ENCODE data around the gene TMEM198.

Gene TMEM198

DNA sequence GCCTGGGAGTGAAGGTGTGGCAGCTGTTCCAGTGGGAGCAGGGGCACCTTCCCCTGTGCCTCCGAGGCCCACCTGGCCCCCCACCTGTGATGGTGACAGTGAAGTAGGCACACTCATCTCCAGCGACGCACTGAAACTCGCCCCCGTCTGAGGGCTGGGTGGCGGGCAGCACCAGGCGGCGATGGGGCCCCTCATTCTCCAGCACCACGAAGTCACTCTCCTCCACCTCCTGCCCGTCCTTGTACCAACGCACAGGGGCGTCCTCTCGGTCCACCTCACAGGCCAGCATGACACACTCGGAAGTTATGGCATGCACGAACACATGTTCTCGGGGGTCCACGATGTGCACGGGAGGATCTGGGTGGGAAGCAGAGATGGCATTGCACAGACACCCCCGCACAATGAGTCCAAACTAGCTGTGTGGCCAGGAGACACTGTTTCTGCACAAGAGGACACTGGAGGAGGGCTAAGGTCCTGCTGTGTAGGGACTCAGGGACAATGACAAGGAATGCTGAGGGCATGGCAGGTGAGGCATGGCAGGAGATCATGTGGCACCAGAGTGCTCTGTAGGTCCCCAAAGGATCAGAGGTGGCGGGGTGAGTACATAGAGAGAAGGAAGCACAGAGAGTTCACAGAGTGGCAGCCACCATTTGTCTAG is 19.6 kb downstream of the TMEM198 start:
- no peak for DNase-seq

DNA sequence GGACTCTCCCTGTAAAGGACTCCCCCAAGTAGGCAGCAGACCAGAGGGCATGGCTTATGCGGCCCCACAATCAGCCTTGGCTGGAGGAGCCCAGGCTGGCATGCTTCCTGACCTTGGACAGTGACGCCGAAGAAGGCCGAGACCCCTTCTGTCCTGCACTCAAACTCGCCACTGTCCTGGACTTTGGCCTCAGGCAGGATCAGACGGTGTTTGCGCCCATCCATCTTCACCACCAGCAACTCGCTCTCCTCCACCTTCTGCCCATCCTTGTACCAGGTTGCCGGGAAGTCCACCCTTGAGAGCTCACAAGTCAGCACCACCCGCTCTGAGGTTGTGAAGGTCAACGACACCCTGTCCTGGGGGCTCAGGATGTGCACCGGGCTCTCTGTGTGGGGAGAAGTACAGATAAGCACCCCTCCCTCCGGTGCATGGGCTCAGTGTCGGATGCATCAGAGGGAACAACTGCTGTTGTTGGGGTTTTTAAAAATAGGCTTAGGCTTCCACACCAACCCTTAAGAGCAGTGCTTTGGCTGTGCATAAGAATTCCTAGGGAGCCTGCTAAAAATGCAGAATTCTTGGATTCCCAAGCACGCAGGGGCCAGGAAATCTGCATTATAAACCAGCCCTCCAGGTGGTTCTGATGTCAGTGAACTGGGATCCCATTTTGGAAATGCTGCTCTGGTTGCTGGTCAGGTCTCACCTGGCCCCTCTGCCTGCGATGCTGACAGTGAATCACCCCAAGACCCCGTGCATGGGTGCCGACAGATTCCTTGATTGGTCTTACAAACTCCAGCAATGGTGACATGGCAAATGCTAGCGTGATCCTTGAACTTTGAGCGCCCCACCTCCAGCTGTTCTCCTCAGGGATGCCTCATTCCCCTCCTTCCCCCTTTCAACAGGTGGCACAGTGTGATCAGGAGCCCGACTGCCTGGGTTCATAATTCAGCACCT is 21.6 kb downstream of the TMEM198 start:
- no peak for DNase-seq

DNA sequence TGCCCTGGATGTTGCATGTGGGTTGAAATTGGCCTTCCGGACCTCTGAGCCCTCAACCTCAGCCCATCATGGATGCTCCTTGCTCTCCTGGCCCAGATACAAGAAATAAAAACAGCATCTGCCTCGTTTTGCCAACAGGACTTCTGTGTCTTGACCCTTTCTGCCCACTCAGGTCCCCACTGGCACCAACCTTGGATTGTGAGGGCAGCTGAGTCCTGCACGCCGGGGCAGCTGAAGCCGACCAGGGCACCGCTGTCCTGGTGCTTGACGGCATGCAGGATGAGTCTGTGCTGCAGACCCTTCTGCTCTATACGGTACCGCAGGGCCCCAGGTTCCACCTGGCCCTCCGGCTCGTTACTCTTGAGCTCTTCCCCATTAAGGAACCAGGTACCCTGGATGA is 22.8 kb downstream of the TMEM198 start:
- DNase-seq: no peak

DNA sequence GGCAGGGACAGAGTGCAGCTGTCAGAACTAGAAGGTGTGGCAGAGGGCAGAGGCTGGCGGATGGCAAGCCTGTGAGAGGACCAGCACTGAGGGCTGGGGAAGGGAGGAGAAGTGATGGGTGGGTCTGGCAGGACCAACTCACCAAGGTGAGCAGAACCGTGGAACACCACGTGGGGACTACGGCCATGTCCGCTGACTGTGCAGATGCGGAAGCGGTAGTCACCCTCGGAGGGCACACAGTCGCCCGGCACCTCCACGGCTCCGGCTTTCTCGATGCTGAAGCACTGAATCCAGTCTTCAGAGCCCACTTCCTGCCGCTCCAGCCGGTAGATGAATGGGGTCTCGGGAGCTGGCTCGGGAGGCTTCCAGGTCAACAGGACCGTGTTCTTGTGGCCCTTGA is 23.3 kb downstream of the TMEM198 start:
- no peak for DNase-seq

DNA sequence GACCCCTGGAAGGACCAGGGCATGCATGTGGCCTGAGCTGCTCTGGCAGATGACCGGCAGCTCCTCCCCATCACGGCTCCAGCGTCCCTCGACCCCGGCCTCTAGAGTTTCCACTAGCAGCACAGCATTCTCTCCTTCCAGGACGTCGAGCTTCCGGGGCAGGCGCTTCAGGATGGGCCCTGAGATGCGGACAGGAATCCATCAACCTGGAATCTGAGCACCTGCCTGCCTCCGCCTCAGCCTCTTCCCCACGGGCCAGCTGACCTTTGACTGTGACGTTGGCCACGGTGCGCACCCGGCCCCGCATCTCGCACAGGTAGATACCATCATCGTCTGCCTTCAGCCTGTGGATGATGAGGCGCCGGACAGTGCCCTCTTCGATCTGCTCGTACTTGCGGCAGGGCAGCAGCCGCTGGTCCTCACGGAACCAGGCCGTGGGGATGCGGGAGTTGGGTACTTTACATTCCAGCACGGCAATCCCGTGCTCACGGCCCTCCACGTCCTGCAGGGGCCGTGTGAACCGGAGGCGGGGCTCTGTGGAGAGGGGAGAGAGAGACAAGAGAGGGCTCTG is 24.0 kb downstream of the TMEM198 start:
- DNase-seq: no peak

DNA sequence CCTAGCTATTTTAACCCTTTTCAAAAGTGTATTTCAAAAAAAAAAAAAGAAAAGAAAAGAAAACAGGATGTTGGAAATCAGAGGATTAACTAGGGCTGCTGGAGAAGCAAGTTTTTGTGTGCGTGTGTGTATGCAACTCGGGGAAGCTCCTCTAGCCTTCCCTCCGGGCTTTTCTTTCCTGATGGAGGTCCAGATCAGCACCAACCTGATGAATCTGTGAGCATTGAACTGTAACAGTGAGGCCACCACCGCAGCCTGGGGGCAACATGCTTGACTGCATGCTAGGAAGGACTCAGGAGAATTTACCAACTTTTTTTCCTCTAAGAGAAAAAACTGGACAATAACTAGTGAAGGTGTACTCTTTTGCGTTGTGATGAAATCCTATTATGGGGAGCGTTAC is 25.2 kb downstream of the TMEM198 start:
- no peak for DNase-seq

DNA sequence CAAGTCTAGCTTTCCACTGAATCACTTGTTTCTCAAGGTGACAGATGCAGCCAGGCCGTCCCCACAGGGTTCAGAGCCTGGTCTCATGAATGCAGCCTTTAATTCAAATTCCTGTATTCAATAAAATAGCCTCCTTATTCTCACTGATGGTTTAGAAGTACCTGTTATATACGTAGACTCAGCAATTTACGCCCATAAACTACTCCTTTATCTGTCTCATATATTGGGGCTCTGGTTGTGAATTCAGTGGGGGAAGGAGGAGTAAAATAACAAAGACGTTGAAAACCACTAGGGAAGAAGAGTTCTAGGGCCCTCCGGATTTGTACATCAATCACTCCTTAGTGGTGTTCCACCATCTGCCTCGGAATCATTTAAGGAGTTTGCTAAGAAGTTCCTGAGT is 25.8 kb downstream of the TMEM198 start:
- DNase-seq: no peak

DNA sequence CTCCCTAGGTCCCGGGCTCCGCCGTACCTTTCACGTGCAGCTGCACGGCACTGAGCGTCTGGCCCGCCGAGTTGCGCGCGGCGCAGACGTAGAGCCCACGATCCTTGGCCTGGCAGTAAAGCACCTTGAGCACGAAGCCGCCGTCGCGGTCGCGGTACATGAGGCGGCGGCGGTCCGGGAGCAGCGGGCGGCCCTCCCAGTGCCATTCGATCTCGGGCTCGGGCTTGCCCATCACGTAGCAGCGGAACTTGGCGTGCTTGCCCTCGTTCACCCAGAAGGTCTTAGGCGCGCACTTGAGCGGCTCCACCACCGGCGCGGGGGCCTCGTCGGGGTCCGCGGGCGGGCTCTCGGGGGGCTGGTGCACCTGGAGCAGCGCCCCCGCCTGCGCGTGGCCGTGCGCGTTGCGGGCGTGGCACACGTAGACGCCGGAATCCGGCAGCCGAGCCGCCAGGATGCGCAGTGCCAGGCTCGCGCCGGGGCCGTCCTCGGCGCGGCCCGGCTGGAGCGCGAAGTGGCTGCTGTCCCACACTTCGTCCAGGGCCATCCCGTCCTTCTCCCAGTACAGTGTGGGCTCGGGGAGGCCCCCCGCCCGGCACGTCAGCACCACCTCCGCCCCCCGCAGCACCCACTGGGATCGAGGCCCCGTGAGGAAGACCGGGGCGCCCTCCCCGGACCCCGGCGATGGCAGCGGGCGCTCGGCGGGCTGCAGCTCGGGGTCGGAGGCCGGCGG is 26.5 kb downstream of the TMEM198 start:
- peak; percentile 10 for DNase-seq

DNA sequence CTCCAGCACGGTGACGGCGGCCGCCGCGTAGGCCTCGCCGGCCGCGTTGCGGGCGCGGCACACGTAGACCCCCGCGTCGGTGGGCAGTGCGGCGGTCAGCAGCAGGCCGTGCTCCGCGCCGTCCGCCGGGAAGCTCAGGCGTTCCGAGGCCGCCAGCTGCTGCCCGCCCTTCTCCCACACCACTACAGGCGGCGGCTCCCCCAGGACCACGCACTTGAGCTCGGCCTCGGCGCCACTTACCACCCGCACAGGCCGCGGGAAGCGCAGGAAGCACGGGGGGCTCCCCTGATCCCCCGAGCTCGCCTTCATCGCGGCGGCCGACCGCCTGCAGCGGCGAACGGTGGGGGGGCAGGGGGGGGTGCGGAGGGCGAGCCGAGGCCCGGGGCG is 27.1 kb downstream of the TMEM198 start:
- no peak for DNase-seq

DNA sequence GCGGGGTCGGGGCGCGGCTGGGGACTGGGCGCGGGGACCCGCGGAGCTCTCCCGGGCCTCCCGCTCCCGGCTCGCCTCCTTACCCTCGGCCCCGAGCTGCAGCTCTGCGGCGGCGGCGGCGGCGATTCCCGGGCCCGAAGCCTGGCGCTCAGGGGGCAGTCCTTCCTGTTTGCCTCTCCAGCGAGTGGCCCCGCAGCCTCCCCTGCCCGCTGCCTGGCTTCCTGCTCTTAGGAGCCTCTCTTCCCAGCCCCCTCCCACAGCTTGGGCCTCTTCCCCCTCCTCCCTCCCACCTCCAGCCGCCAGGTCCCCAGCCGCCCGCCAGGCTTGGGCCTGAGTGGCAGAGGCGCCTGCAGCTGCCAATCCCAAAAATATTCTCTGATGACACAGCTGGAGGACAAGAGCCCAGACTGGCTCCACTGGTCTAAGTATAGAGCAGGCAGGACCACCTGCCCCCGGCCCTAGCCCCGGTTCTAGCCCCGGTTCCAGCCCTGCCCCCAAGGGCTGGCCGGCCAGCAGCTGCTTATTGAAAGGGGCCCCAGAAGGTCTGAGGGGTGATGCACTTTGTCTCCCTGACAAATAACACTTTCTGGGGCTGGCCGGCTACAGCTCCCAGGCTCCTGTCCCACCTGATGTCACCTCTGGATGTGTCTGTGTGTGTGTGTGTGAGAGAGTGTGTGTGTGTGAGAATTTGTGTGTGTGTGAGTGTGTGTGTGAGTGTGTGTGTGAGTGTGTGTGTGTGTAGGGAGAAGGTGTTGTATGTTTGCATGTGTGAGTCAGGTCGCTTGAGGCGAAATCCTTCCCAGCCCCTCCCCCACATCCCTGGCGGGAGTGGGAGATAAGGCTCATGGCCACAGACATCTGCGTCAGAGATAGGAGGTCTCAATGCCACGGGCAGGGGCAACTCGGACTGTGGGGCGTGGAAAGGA is 27.7 kb downstream of the TMEM198 start, which contains the start of gene OBSL1:
TSS of gene OBSL1 (minus strand) at position 229 of the 926 bp plus-strand sequence. CDS start 307 bp downstream, outside the sequence.
- peak; percentile 62 for DNase-seq

DNA sequence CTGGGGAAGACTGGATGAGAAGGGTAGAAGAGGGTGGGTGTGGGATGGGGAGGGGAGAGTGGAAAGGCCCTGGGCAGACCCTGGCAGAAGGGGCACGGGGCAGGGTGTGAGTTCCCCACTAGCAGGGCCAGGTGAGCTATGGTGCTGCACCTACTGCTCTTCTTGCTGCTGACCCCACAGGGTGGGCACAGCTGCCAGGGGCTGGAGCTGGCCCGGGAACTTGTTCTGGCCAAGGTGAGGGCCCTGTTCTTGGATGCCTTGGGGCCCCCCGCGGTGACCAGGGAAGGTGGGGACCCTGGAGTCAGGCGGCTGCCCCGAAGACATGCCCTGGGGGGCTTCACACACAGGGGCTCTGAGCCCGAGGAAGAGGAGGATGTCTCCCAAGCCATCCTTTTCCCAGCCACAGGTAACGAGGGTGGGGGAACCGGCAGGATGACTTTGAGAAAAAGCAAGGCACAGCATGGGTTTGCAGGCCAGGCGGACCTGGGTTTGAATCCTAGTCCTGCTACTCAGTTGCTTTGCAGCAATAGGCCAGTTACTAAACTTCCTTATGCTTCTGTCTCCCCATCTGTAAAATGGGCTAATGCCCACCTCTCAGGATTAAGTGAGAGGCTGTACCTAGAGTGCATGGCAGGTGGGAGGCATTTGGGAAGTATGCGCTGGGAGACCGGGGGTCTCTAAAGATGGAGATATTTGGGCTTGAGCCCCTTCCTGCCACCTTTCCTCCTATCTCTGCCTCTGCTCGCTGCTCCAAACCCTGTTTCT is 28.6 kb downstream of the TMEM198 start, which contains the start of gene INHA:
TSS of gene INHA (plus strand) at position 74 of the 765 bp plus-strand sequence. CDS start at position 139, 65 bp downstream.
- no peak for DNase-seq

DNA sequence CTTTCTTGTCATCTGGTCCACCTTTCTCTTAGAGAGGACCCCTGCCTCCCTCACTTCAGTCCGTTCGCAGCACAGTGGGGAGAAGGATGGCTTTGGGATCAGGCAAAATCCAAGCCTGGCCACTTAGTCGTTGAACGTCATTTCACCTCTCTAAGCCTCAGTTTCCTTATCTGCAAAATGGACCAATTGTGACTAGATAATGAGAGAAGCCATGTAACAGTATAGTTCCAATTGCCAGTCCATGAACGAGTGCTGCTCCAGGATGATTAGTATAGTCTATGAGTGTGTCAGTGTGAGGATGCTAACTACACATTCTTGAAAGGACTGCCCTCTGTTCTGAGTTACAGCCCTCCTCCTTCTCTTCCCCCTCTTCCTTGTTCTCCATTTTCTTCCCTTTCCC is 29.3 kb downstream of the TMEM198 start:
- peak; percentile 67 for DNase-seq

DNA sequence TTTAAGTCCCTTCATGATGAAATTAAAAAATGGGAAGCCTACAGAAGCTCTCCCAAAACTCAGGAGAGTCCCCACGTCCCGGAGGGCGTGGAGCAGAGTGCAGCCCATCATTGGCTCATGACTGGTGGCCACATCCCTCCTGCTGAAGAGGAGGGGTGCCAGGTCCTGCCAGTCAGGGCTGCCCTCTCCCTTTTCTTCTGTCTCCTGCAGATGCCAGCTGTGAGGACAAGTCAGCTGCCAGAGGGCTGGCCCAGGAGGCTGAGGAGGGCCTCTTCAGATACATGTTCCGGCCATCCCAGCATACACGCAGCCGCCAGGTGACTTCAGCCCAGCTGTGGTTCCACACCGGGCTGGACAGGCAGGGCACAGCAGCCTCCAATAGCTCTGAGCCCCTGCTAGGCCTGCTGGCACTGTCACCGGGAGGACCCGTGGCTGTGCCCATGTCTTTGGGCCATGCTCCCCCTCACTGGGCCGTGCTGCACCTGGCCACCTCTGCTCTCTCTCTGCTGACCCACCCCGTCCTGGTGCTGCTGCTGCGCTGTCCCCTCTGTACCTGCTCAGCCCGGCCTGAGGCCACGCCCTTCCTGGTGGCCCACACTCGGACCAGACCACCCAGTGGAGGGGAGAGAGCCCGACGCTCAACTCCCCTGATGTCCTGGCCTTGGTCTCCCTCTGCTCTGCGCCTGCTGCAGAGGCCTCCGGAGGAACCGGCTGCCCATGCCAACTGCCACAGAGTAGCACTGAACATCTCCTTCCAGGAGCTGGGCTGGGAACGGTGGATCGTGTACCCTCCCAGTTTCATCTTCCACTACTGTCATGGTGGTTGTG is 30.9 kb downstream of the TMEM198 start:
- DNase-seq: no peak

DNA sequence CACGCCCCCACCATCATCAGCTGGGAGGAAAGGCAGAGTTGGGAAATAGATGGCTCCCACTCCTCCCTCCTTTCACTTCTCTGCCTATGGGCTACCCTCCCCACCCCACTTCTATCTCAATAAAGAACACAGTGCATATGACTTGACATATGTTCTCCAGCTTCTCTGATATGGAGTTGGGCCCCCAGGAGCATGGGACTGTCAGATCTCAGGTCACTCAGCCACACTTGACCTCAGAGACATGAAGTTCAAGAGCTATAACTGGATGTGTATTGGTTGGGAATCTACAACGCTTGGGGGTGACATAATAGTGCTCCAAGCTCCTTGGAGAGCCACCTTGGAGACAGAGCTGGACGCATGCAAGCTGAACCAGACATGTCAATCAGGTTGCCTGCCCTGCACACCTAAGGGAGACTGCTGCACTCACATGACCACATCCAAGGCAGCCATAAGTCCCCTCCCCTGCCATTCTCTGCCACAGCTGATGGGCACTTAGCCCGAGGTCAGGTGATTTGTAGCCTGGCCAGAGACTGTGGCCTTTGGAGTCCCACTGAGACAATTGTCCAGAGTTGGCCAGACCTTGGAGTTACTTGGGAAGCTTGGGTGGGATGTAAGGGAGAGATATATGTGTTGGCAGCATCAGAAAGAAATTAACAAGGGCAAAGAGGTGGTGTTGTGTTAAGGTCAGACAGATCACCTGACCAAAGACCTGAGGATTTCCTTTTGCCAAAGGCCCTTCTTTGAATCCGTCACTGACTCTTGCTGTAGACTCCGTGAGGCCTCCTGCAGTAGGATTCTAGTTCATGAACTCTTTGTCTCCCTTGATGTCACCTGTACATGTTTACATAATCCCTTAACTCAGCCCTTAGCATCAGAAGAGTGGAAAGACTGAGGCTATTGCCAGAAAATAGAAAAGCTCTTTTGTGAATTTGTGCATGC is 32.0 kb downstream of the TMEM198 start:
- DNase-seq: no peak

DNA sequence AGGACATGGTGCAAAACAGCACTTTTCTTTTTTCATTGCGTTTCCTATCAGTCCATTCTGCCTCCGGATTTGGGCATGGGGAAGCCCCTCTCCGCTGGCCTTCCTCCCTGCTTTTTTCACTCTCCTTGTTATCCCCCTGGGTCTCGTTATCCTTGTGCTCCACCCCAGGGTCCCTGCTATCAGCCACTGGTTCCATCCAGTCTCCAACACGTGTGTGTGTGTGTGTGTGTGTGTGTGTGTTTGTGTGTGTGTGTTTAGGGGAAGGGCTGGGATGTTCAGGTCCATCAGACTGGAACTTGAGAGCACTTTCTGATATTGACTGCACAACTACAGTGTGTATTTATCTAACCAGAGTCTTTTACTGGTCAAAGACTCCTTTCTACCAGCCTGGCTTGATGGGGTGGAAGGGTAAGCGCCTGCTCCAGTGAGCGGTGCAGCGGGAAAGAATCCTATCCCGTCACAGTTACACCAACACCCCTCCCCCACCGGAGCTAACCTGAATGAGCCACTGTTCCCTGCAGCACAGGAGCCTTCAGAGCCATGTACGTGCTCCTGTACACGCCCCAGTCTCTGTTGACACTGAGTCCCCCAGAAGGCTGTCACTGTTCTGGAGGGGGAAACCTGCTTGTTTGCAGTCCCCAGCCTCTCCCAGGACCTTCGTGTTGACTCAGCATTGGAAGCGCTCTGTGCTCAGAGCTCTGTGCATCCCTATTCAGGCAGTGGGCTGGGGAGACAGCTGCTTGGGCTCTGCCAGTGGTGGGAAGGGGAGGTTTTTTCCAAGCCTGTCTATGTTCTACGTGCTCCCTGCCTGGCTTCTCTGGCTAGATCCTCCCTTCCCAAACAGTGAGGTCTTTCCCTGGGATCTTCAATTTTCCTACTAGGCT is 32.9 kb downstream of the TMEM198 start:
- DNase-seq: peak; percentile 49

DNA sequence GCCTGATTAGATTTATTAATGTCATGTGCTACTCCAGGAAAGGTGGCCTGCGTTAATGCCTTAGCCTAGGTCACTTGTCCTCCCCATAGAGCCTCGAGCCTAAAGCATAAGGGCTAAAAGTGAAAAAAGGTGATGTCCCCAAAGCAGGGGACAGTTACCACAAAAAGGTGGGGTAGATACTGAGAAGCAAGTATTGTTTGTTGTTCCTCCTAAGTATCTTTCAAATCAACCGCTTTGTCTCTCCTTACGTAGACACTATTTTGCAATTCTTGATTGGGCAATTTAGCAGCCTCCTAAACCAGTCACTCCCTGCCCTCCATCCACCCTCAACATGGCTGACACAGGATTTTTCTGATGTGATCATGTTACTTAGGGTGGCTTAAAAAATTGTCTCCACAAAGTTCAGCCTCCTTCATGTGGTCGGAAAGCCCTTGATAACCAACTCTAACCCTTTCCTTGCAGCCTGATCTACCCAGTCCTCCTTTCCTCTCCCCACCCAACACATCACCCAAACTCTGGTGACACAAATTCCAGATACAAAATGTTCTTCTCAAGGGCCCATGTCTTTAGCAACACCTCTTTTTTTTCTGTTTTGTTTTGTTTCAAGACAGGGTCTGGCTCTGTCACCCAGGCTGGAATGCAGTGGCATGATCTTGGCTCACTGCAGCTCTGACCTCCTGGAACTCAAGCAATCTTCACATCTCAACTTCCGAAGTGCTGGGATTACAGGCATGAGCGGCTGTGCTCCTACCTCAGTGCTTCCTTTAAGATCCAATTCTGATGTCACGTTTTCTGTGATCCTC is 35.2 kb downstream of the TMEM198 start:
- no peak for DNase-seq

DNA sequence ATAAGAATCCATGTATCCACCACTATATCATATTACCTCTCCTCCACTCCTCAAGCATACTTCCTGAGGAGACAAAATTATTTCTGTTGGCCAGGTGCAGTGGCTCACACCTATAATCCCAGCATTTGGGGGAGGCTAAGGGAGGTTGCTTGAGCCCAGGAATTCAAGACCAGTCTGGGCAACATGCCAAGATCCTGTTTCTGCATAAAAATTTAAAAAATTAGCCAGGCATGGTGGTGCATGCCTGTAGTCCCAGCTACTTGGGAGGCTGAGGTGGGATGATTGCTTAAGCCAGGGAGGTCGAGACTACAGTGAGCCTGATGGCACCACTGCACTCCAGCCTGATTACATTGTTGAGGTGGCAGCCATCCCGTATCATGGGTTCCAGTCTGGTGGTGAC is 37.5 kb downstream of the TMEM198 start:
- no peak for DNase-seq
